Panc1 (cell line): ENCODE measurements around the gene OR10J1. TPM values are rescaled to one million over a fixed set of nuclear protein-coding genes. Genes with fewer than 3 reads are reported as not detected.

ENCODE experiments used
- ATAC-seq: fragments of 200-7000 bp; cut with Tn5 transposase; 2 replicates; pipeline ENCODE4 v1.9.1; 2020; ENCODE audit warnings: mild to moderate bottlenecking, moderate library complexity
- BruUV-seq: library from RNA; stranded (reverse); fragments of 400-500 nt; replicated peaks from 2 replicates; lab custom pipeline; 2021; lab: Mats Ljungman, UMichigan
- CTCF ChIA-PET: fragments of 300-600 bp; sonication (Branson Sonifier 250); formaldehyde crosslinking; loops from one replicate; lab custom pipeline; 2022; ENCODE audit warnings: antibody characterized with exemption; lab: Charles Lee
- POLR2A ChIA-PET: fragments of 300-600 bp; sonication (Branson Sonifier 250); formaldehyde crosslinking; loops from one replicate; lab custom pipeline; 2022; ENCODE audit warnings: antibody characterized with exemption; lab: Charles Lee
- DNase-seq: peaks from one replicate; pipeline ENCODE4 v3.0.0-alpha.2; 2010; ENCODE audit warnings: low read depth, low spot score
- H3K27ac ChIP-seq: 2 replicates; pipeline ENCODE4 v1.5.1; 2011; ENCODE audit warnings: mild to moderate bottlenecking, low read length, inconsistent platforms
- H3K27me3 ChIP-seq: fragments of 200-500 bp; sonication (Bioruptor generic); 2 replicates; pipeline ENCODE4 v1.6.0; 2014; ENCODE audit warnings: low read length, inconsistent platforms; ENCODE audit not compliant: control insufficient read depth, insufficient read depth
- H3K36me3 ChIP-seq: fragments of 200-500 bp; sonication (Bioruptor generic); 2 replicates; pipeline ENCODE4 v1.5.1; 2014; ENCODE audit warnings: inconsistent platforms, mild to moderate bottlenecking, low read length, moderate library complexity; ENCODE audit not compliant: control insufficient read depth, insufficient read depth
- H3K4me1 ChIP-seq: 2 replicates; pipeline ENCODE4 v1.5.1; 2011; ENCODE audit warnings: inconsistent platforms, mild to moderate bottlenecking, low read length, moderate library complexity; ENCODE audit not compliant: control insufficient read depth, insufficient read depth
- H3K4me3 ChIP-seq, 2 experiments: 2 replicates each; pipeline ENCODE4 v1.5.1; 2011 to 2012; ENCODE audit warnings: low read depth in 2 of 2, low read length in 2 of 2, mild to moderate bottlenecking in 2 of 2, inconsistent platforms in 1 of 2, moderate library complexity in 1 of 2
- H3K9me3 ChIP-seq: fragments of 200-500 bp; sonication (Bioruptor generic); 2 replicates; pipeline ENCODE4 v1.5.1; 2014; ENCODE audit warnings: low read depth, mild to moderate bottlenecking, inconsistent platforms, low read length, moderate library complexity; ENCODE audit not compliant: control insufficient read depth, insufficient read depth
- POLR2AphosphoS5 ChIP-seq: IDR thresholded peaks from 2 replicates; pipeline ENCODE4 v1.6.1; 2012; ENCODE audit warnings: mild to moderate bottlenecking, low read depth, low read length, moderate library complexity
- SIN3A ChIP-seq: IDR thresholded peaks from 2 replicates; pipeline ENCODE4 v1.6.1; 2012; ENCODE audit warnings: low read depth, mild to moderate bottlenecking, low read length, moderate library complexity, borderline replicate concordance; ENCODE audit not compliant: insufficient read depth
- TCF7L2 ChIP-seq: IDR thresholded peaks from 2 replicates; pipeline ENCODE4 v1.6.1; 2011; ENCODE audit warnings: mild to moderate bottlenecking, low read depth, low read length, inconsistent platforms
- in situ Hi-C: cut with HindIII; loops from 2 replicates; pipeline ENCODE4 v1.10.0; 2016; ENCODE audit warnings: low sequenced_read_pairs, low pct_unique_long_range_greater_than_20kb
- intact Hi-C: fragments of 100-400 bp; cut with micrococcal nuclease; formaldehyde crosslinking; loops from one replicate; pipeline ENCODE4 v1.10.0; 2022; ENCODE audit not compliant: unreplicated experiment
- total RNA-seq: library from RNA; stranded (reverse); gene quantifications from one replicate; pipeline ENCODE4 v1.2.1, GENCODE V29; 2021; ENCODE audit not compliant: unreplicated experiment
- TF ChIP-seq, protein P1 (sequence below), 2 experiments: IDR thresholded peaks; 2 replicates each; pipeline ENCODE4 v1.6.1; 2011 to 2012; ENCODE audit warnings: low read depth in 2 of 2, control low read depth in 1 of 2, low read length in 1 of 2, mild to moderate bottlenecking in 1 of 2, moderate library complexity in 1 of 2; ENCODE audit not compliant: insufficient read depth in 1 of 2
- TF ChIP-seq, protein P2 (sequence below): fragments of 450-650 bp; IDR thresholded peaks from 2 replicates; pipeline ENCODE4 v1.5.1; 2017; ENCODE audit warnings: mild to moderate bottlenecking

Gene OR10J1
- total RNA-seq, 1 experiment from 2014 or later = not detected

DNA sequence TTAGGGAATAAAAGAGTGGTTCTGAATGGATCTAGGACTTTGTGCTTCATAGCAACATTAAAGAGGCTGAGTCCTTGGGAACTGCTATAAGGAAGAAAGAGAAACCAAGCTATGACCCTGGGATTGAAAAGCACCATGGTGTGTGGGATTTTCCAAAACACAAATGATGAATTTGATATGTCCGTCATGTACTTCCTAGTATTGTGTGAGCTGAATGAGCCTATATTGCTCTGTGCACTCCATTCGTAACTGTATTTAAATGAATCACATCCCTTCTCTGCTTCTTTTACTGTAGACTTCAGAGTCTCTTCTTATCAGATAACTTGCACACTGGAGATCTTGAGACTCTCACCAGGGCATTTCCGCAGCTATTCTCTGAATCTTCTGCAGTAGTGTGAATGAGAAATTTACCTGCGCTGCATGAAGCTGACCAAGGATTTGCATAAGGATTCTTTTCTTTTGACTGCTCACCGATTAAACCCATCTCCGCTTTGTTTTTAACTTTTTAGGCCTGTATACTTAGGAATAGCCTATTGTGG is 30.6 kb upstream of the OR10J1 start:
- TF ChIP-seq, protein P1, sequence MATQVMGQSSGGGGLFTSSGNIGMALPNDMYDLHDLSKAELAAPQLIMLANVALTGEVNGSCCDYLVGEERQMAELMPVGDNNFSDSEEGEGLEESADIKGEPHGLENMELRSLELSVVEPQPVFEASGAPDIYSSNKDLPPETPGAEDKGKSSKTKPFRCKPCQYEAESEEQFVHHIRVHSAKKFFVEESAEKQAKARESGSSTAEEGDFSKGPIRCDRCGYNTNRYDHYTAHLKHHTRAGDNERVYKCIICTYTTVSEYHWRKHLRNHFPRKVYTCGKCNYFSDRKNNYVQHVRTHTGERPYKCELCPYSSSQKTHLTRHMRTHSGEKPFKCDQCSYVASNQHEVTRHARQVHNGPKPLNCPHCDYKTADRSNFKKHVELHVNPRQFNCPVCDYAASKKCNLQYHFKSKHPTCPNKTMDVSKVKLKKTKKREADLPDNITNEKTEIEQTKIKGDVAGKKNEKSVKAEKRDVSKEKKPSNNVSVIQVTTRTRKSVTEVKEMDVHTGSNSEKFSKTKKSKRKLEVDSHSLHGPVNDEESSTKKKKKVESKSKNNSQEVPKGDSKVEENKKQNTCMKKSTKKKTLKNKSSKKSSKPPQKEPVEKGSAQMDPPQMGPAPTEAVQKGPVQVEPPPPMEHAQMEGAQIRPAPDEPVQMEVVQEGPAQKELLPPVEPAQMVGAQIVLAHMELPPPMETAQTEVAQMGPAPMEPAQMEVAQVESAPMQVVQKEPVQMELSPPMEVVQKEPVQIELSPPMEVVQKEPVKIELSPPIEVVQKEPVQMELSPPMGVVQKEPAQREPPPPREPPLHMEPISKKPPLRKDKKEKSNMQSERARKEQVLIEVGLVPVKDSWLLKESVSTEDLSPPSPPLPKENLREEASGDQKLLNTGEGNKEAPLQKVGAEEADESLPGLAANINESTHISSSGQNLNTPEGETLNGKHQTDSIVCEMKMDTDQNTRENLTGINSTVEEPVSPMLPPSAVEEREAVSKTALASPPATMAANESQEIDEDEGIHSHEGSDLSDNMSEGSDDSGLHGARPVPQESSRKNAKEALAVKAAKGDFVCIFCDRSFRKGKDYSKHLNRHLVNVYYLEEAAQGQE (IDR thresholded peaks at IDR 0.05; ENCODE audit: insufficient read depth in 1 of 2, low read depth in 2 of 2, low read length in 1 of 2) = no peak
- TF ChIP-seq POLR2AphosphoS5 (no peak), TCF7L2 (no peak), SIN3A (no peak)
- TF ChIP-seq, protein P2, sequence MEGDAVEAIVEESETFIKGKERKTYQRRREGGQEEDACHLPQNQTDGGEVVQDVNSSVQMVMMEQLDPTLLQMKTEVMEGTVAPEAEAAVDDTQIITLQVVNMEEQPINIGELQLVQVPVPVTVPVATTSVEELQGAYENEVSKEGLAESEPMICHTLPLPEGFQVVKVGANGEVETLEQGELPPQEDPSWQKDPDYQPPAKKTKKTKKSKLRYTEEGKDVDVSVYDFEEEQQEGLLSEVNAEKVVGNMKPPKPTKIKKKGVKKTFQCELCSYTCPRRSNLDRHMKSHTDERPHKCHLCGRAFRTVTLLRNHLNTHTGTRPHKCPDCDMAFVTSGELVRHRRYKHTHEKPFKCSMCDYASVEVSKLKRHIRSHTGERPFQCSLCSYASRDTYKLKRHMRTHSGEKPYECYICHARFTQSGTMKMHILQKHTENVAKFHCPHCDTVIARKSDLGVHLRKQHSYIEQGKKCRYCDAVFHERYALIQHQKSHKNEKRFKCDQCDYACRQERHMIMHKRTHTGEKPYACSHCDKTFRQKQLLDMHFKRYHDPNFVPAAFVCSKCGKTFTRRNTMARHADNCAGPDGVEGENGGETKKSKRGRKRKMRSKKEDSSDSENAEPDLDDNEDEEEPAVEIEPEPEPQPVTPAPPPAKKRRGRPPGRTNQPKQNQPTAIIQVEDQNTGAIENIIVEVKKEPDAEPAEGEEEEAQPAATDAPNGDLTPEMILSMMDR = no peak
- no peaks in the 10 kb centered on the region for H3K4me1 ChIP-seq
- ChIA-PET CTCF (no interaction called here), POLR2A (no interaction called here)
- no peak for DNase-seq
- no TSS peak for BruUV-seq
- no peaks in the 10 kb centered on the region for H3K27me3 ChIP-seq
- no peak overlapping the region for H3K27ac ChIP-seq
- H3K9me3 ChIP-seq = no peaks in the 10 kb centered on the region
- no peak overlapping the region for H3K4me3 ChIP-seq
- intact Hi-C loops = no loop called here
- in situ Hi-C loops = no loop called here
- no peak for ATAC-seq
- no peaks in the 10 kb centered on the region for H3K36me3 ChIP-seq

DNA sequence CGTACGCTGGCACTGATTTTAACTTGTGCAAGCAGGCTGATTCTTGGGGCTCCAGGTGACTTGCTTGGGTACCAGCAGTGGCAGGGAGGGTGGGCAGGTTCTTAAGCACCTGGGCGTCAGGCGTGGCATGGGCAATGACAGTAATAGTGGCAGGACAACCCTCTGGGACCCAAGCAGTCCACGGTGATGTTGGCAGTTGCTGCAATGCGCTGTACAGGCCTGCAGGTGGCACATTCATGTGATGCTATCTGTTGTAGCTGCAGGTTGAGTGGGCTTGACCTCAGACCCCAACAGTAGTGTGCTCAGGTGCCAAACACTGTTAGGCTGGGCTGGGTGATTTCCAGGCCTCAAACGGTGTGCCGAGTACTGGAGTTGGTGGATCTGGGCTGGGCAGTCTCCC is 17.7 kb upstream of the OR10J1 start:
- in situ Hi-C loops (no loop called here), intact Hi-C loops (no loop called here)
- H3K27ac ChIP-seq = no peak overlapping the region
- TF ChIP-seq POLR2AphosphoS5 (no peak), SIN3A (no peak)
- H3K4me1 ChIP-seq = no peaks in the 10 kb centered on the region
- POLR2A ChIA-PET = no interaction called here
- no peaks in the 10 kb centered on the region for H3K9me3 ChIP-seq
- H3K4me3 ChIP-seq = no peak overlapping the region
- CTCF ChIA-PET = no interaction called here
- BruUV-seq = no TSS peak
- ATAC-seq = no peak
- H3K36me3 ChIP-seq = no peaks in the 10 kb centered on the region
- DNase-seq = no peak
- H3K27me3 ChIP-seq = no peaks in the 10 kb centered on the region

DNA sequence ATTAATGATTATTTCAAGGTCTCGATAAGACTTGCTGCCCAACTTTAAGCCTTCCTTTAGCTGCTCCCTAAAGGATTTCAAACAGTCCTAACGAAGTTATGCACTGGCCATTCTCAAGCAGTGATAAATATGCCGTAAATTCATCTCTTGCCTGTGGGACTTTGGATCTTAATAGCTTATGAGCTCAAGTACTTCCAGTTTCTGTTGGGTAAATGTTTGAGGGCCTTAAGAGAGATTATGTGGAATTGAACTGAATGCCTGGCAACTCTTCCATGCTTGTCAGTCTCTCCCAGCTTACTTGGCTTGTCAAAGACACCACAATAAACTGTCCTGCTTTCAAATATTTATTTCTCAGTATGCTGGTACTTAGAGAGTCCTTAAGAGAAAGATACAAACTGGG is 11.0 kb upstream of the OR10J1 start:
- Histone ChIP-seq H3K36me3 (no peaks in the 10 kb centered on the region), H3K9me3 (no peaks in the 10 kb centered on the region), H3K4me1 (no peaks in the 10 kb centered on the region), H3K27me3 (no peaks in the 10 kb centered on the region), H3K4me3 (no peak overlapping the region), H3K27ac (no peak overlapping the region)
- intact Hi-C loops = no loop called here
- DNase-seq (no peak), ATAC-seq (no peak)
- POLR2A ChIA-PET = no interaction called here
- TF ChIP-seq, protein P1 (IDR thresholded peaks at IDR 0.05; ENCODE audit: insufficient read depth in 1 of 2, low read depth in 2 of 2, low read length in 1 of 2) = no peak
- TF ChIP-seq POLR2AphosphoS5 = no peak
- TF ChIP-seq, protein P2 = no peak
- TF ChIP-seq TCF7L2 = no peak
- no peak for TF ChIP-seq SIN3A
- in situ Hi-C loops = no loop called here
- CTCF ChIA-PET = no interaction called here
- BruUV-seq = no TSS peak
